GM12891 (cell line): Measurements from ENCODE around the gene NMUR1.

ENCODE experiments used
- POLR2A ChIP-seq: IDR thresholded peaks from 2 replicates; pipeline ENCODE4 v1.6.1; 2011; ENCODE audit warnings: low read depth, low read length, control low read depth
- POLR2AphosphoS5 ChIP-seq: IDR thresholded peaks from 2 replicates; pipeline ENCODE4 v1.6.1; 2011; ENCODE audit warnings: low read depth, low read length, control low read depth
- POU2F2 ChIP-seq: IDR thresholded peaks from 2 replicates; pipeline ENCODE4 v1.6.1; 2011; ENCODE audit warnings: low read depth, mild to moderate bottlenecking, control low read depth, low read length, moderate library complexity
- SPI1 ChIP-seq: IDR thresholded peaks from 2 replicates; pipeline ENCODE4 v1.6.1; 2011; ENCODE audit warnings: low read depth, low read length, control low read depth
- TAF1 ChIP-seq: IDR thresholded peaks from 2 replicates; pipeline ENCODE4 v1.6.1; 2011; ENCODE audit warnings: low read depth, low read length, control low read depth

GRCh38 chr2:231567159-231567558 lies 36.9 kb upstream of the NMUR1 start:
- TF ChIP-seq POLR2A (no peak), TAF1 (no peak), POLR2AphosphoS5 (no peak), SPI1 (no peak), POU2F2 (no peak)
